ENCODE data around the gene ANGPTL5. TPM values are rescaled to one million over a fixed set of nuclear protein-coding genes. Genes with fewer than 3 reads are reported as not detected.

The ANGPTL5 gene
- total and polyA plus RNA-seq, 3 donors from 2014 or later: 0.31 to 0.74 (median 0.62) TPM

DNA sequence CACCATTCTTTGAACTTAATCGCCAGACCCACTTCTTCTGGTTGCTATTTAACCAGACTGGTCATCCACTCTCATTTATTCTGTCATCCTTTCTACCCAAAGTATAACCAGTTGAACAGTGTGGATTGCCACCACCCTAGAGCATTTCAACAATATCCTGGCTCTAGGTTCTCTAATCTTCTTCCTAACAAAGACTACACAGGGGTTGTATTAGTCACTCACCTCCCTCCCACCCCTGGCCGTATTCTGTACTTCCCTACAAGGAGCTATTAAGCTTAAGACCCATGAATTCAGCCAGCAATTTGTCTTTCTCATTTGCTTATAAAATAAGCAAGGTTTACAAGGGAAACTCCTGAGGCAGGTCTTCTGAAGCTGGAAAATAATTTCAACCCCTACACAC is 48.4 kb downstream of the ANGPTL5 start:
- H3K9me3 ChIP-seq: no peaks in the 10 kb centered on the region
- H3K4me3 ChIP-seq: no peak overlapping the region
- H3K36me3 ChIP-seq (ENCODE audit: low read depth, missing control alignments): no peaks in the 10 kb centered on the region
- peaks cover 4% of the 10 kb centered on the region for H3K4me1 ChIP-seq
- intact Hi-C loops (cut with DNase I; ENCODE audit: low total_unique reads): loop anchor here (10.0 kb wide), 1 partner anchor 137 kb away; no protein-coding TSS in a partner anchor
- no peaks in the 10 kb centered on the region for H3K27me3 ChIP-seq
- no peak for TF ChIP-seq CTCF (IDR thresholded peaks at IDR 0.05)
- no peak for TF ChIP-seq POLR2A (IDR thresholded peaks at IDR 0.05)
- H3K27ac ChIP-seq: no peak overlapping the region
- DNase-seq: no peak
- 80 to 100% methylated on average over 2 of the region's 2 CpGs for WGBS, 2 donors

DNA sequence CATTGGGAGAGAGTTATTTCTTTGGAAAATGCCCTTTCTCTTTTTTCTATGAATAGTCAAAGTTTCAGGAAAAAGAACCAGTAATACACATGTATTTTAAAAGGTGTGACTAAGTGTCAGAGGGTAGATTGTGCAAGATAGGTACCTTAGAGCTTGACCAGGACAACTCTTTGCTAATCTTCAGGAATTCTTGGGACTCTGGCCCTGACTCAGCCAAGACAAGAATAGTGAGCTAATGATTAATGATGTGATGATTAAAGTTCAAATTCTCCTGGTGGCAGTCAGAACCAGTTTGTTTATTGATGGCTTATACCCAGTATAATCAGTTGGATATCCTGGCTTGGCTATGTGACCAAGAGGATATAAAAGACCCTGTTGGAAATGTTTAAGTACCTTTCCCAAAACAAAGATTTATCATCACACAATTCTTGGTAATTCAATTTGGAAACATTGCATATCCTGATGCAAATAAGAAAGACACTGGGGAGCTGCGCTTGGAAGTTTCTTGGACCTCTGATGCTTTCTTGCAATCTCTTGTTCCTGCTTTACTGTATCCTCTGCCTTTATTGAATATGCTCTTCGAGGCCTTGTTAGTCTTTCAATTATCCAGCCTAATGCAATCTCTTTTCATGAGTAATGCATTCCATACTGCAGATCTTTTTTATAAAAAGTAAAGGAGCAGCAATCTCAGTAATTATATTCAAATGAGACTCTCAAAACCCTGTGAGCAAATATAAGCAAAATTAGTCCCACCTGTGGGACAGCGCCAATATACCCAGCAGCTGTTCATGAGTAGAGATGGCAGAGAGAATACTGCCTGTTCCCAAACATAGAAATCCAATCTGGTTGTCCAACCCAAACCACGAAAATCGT is 49.5 kb downstream of the ANGPTL5 start:
- Histone ChIP-seq H3K27ac (no peak overlapping the region), H3K4me1 (peaks cover 9% of the 10 kb centered on the region), H3K9me3 (no peaks in the 10 kb centered on the region), H3K27me3 (no peaks in the 10 kb centered on the region), H3K36me3 (ENCODE audit: low read depth, missing control alignments) (no peaks in the 10 kb centered on the region), H3K4me3 (no peak overlapping the region)
- 80 to 93% methylated on average over 5 of the region's 5 CpGs for WGBS, 2 donors
- intact Hi-C loops (cut with DNase I; ENCODE audit: low total_unique reads): loop anchor here (10.0 kb wide), 1 partner anchor 138 kb away; no protein-coding TSS in a partner anchor
- DNase-seq: no peak
- TF ChIP-seq CTCF (IDR thresholded peaks at IDR 0.05): no peak
- no peak for TF ChIP-seq POLR2A (IDR thresholded peaks at IDR 0.05)

- peaks cover 9% of the 10 kb centered on the region for H3K4me1 ChIP-seq
Measured at GRCh38 chr11:101864098-101864497, 52.2 kb downstream of the ANGPTL5 start.

DNA sequence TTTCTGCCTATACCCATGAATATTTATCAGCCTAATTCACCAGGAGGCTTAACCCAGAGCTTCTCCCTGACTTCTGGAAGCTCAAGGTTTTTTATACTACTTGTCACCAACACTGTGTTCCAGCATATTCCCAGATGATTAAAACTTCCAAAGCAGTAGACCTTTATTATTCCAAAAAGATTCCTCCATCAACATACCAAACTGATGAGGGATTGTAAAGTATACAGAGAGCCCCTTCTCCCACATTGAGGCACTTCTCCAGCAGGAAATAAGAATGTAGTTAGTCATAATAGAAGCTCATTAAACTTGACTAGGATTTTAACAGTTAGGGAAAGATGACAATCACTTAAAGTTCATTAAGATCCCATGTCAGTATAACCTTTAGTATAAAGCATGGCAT is 53.0 kb downstream of the ANGPTL5 start:
- TF ChIP-seq POLR2A (IDR thresholded peaks at IDR 0.05): no peak
- no peak for TF ChIP-seq CTCF (IDR thresholded peaks at IDR 0.05)
- Histone ChIP-seq H3K4me3 (no peak overlapping the region), H3K36me3 (ENCODE audit: low read depth, missing control alignments) (no peaks in the 10 kb centered on the region), H3K4me1 (peaks cover 9% of the 10 kb centered on the region), H3K9me3 (no peaks in the 10 kb centered on the region), H3K27me3 (no peaks in the 10 kb centered on the region), H3K27ac (peak overlapping the region in 1 of 2 donors; percentile 5)
- no peak for DNase-seq
- intact Hi-C loops (cut with DNase I; ENCODE audit: low total_unique reads): loop anchor here (10.0 kb wide), 1 partner anchor 141 kb away; no protein-coding TSS in a partner anchor

More at GRCh38 chr11:101864098-101864497, 52.2 kb downstream of the ANGPTL5 start:
- no peaks in the 10 kb centered on the region for H3K27me3 ChIP-seq
- no peak overlapping the region for H3K27ac ChIP-seq
- intact Hi-C loops (cut with DNase I; ENCODE audit: low total_unique reads): loop anchor here (10.0 kb wide), 1 partner anchor 141 kb away; no protein-coding TSS in a partner anchor
- H3K9me3 ChIP-seq: no peaks in the 10 kb centered on the region
- TF ChIP-seq POLR2A (IDR thresholded peaks at IDR 0.05): no peak
- no peak for TF ChIP-seq CTCF (IDR thresholded peaks at IDR 0.05)
- no peaks in the 10 kb centered on the region for H3K36me3 ChIP-seq (ENCODE audit: low read depth, missing control alignments)
- no peak overlapping the region for H3K4me3 ChIP-seq
- no peak for DNase-seq

Data from testis (tissue), 3 donors.